ENCODE data around the gene GSTP1. TPM values are rescaled to one million over a fixed set of nuclear protein-coding genes. Genes with fewer than 3 reads are reported as not detected.
"Not testable (repeated sequence)": the region's sequence is repeated elsewhere in the genome, so short reads cannot be mapped to it uniquely, and the experiment has no call there.

Gene GSTP1
- polyA plus RNA-seq, 1 of the 3 experiments (the other 2 are of a cell fraction): 745 TPM

GRCh38 chr11:67586568-67587250 lies 3.1 kb downstream of the GSTP1 start:
- H3K27me3 ChIP-seq (ENCODE audit: insufficient read depth): no peaks in the 10 kb centered on the region
- H3K4me3 ChIP-seq (ENCODE audit: low read depth in 2 of 2, low read length in 1 of 2): no peak overlapping the region
- H3K4me2 ChIP-seq: no peak overlapping the region
- H3K79me2 ChIP-seq (ENCODE audit: insufficient read depth): peaks cover 27% of the 10 kb centered on the region
- ChIA-PET CTCF (interaction anchor here (0.5 to 5.8 kb wide), 2 partner anchors 15 to 268 kb away, joined by 3 to 43 read pairs; no protein-coding TSS in a partner anchor), POLR2A (no interaction called here)
- H3K9me3 ChIP-seq: no peaks in the 10 kb centered on the region
- no peak for DNase-seq
- no peak overlapping the region for H2AFZ ChIP-seq (ENCODE audit: low read depth)
- WGBS (ENCODE audit: low lambda C conversion rate): 91% methylated on average over 5 of the region's 5 CpGs
- H3K9ac ChIP-seq: no peak overlapping the region
- no peak for TF ChIP-seq USF1 (IDR thresholded peaks at IDR 0.05; ENCODE audit: borderline replicate concordance, low read depth)
- no peaks in the 10 kb centered on the region for H3K9me2 ChIP-seq
- peaks cover 13 to 24% of the 10 kb centered on the region in 2 experiments for H3K36me3 ChIP-seq (replicated peaks in 1 of 2; ENCODE audit: control insufficient read depth in 1 of 2, insufficient read depth in 2 of 2, low read length in 1 of 2)
- H3K27ac ChIP-seq (ENCODE audit: low read depth in 2 of 2, low read length in 1 of 2): no peak overlapping the region
- H3F3A ChIP-seq (replicated peaks; ENCODE audit: insufficient read depth): peaks cover 15% of the 10 kb centered on the region
- peaks cover 10 to 14% of the 10 kb centered on the region in 2 experiments; a peak in 3 of 4 replicates for H3K4me1 ChIP-seq (ENCODE audit: control insufficient read depth in 1 of 2, insufficient read depth in 2 of 2, low read depth in 1 of 2, low read length in 1 of 2)
- H4K20me1 ChIP-seq (ENCODE audit: insufficient read depth): peaks cover 20% of the 10 kb centered on the region

- no peak overlapping the region for H3K9ac ChIP-seq
- ChIA-PET CTCF (no interaction called here), POLR2A (no interaction called here)
- peaks cover 20% of the 10 kb centered on the region for H4K20me1 ChIP-seq (ENCODE audit: insufficient read depth)
- no peak for DNase-seq
- H3K4me2 ChIP-seq: no peak overlapping the region
- peaks cover 9 to 10% of the 10 kb centered on the region in 2 experiments; a peak in 2 of 4 replicates for H3K4me1 ChIP-seq (ENCODE audit: control insufficient read depth in 1 of 2, insufficient read depth in 2 of 2, low read depth in 1 of 2, low read length in 1 of 2)
- H3K27ac ChIP-seq (ENCODE audit: low read depth in 2 of 2, low read length in 1 of 2): no peak overlapping the region
- peaks cover 23% of the 10 kb centered on the region for H3K79me2 ChIP-seq (ENCODE audit: insufficient read depth)
- WGBS (ENCODE audit: low lambda C conversion rate): 80% methylated on average over 1 of the region's 1 CpG
- no peaks in the 10 kb centered on the region for H3K9me2 ChIP-seq
- no peak overlapping the region for H3K4me3 ChIP-seq (ENCODE audit: low read depth in 2 of 2, low read length in 1 of 2)
- H3K36me3 ChIP-seq (replicated peaks in 1 of 2; ENCODE audit: control insufficient read depth in 1 of 2, insufficient read depth in 2 of 2, low read length in 1 of 2): peaks cover 13 to 24% of the 10 kb centered on the region in 2 experiments
- H3F3A ChIP-seq (replicated peaks; ENCODE audit: insufficient read depth): peaks cover 11% of the 10 kb centered on the region
- no peak overlapping the region for H2AFZ ChIP-seq (ENCODE audit: low read depth)
- no peaks in the 10 kb centered on the region for H3K9me3 ChIP-seq
- no peaks in the 10 kb centered on the region for H3K27me3 ChIP-seq (ENCODE audit: insufficient read depth)
- no peak for TF ChIP-seq TAF1 (IDR thresholded peaks at IDR 0.05; ENCODE audit: borderline replicate concordance, low read depth, low read length)
- no peak for TF ChIP-seq YY1 (IDR thresholded peaks at IDR 0.05; ENCODE audit: low read depth)
- no peak for TF ChIP-seq RXRA (IDR thresholded peaks at IDR 0.05; ENCODE audit: borderline replicate concordance, low read depth)
- TF ChIP-seq MEF2A (IDR thresholded peaks at IDR 0.05; ENCODE audit: borderline replicate concordance, low read depth): no peak
- TF ChIP-seq FOXJ3 (CRISPR knock-in tag; IDR thresholded peaks at IDR 0.05): no peak
- no peak for TF ChIP-seq CHD2 (IDR thresholded peaks at IDR 0.05; ENCODE audit: low read length, partially characterized antibody)
- TF ChIP-seq REST (IDR thresholded peaks at IDR 0.05; ENCODE audit: low read depth, low read length): no peak
- TF ChIP-seq GABPA (IDR thresholded peaks at IDR 0.05; ENCODE audit: low read depth): no peak
- no peak for TF ChIP-seq IRF3 (IDR thresholded peaks at IDR 0.05; ENCODE audit: low read depth, low read length)
- no peak for TF ChIP-seq FOXM1 (IDR thresholded peaks at IDR 0.05; ENCODE audit: low read depth)
- no peak for TF ChIP-seq EZH2phosphoT487 (IDR thresholded peaks at IDR 0.05; ENCODE audit: borderline replicate concordance, low read depth)
- no peak for TF ChIP-seq JUND (IDR thresholded peaks at IDR 0.05)
- no peak for TF ChIP-seq NFIC (IDR thresholded peaks at IDR 0.05; ENCODE audit: borderline replicate concordance)
Observed at GRCh38 chr11:67588136-67588503, 4.5 kb downstream of the GSTP1 start.

GRCh38 chr11:67588899-67589415 lies 5.3 kb downstream of the GSTP1 start:
- H2AFZ ChIP-seq (ENCODE audit: low read depth); DNase-seq; H3K9me2 ChIP-seq; H3K4me3 ChIP-seq (ENCODE audit: low read depth in 2 of 2, low read length in 1 of 2); H3K9ac ChIP-seq; H3K9me3 ChIP-seq; POLR2A ChIA-PET; H3K4me2 ChIP-seq; CTCF ChIA-PET; H3K27ac ChIP-seq (ENCODE audit: low read depth in 2 of 2, low read length in 1 of 2); H3K27me3 ChIP-seq (ENCODE audit: insufficient read depth): not testable (repeated sequence)
- WGBS (ENCODE audit: low lambda C conversion rate): 91% methylated on average over 11 of the region's 11 CpGs
- H3K79me2 ChIP-seq (ENCODE audit: insufficient read depth): peaks cover 20% of the 10 kb centered on the region
- peaks cover 11% of the 10 kb centered on the region for H3F3A ChIP-seq (replicated peaks; ENCODE audit: insufficient read depth)
- H4K20me1 ChIP-seq (ENCODE audit: insufficient read depth): peaks cover 20% of the 10 kb centered on the region
- H3K4me1 ChIP-seq (ENCODE audit: control insufficient read depth in 1 of 2, insufficient read depth in 2 of 2, low read depth in 1 of 2, low read length in 1 of 2): peaks cover 9 to 10% of the 10 kb centered on the region in 2 experiments; a peak in 2 of 4 replicates
- H3K36me3 ChIP-seq (replicated peaks in 1 of 2; ENCODE audit: control insufficient read depth in 1 of 2, insufficient read depth in 2 of 2, low read length in 1 of 2): peaks cover 13 to 24% of the 10 kb centered on the region in 2 experiments
